RCC 7860 (cell line): Measurements from ENCODE around the gene KMO.
A peak's percentile ranks its signal among the peaks of the same experiment; 100 is the strongest.

Experiments
- DNase-seq: peaks from one replicate; pipeline ENCODE4 v3.0.0-alpha.2; 2015; ENCODE audit warnings: low spot score
- FAIRE-seq: peaks from 2 replicates; lab custom pipeline; 2012; peaks lifted over from hg19 to GRCh38; lab: Jason Lieb, UNC

Gene KMO

GRCh38 chr1:241622669-241623068 lies 90.5 kb downstream of the KMO start:
- FAIRE-seq (no peak), DNase-seq (no peak)

DNA sequence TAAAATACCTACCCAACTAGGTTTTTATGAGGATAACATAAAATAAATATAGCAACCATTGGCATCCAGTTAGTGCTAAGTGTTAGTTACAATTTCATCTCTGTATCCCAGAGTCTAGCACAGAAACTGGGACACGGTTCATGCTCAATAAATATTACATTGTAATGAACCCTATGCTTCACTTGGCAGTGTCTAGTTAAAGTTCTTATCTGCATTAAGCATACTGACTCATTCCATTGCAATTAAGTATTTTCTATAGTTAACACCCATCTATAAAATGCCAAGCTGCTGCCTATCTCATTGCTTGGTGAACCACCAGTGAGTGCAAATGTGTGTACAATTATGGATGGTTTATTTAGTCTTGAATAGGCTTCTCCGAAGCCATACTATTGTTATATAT lies 92.8 kb downstream of the KMO start:
- DNase-seq: no peak
- FAIRE-seq: no peak

- peak; percentile 71 for DNase-seq
These were observed 95.5 kb downstream of the KMO start for GRCh38 chr1:241627453-241628259.

DNA sequence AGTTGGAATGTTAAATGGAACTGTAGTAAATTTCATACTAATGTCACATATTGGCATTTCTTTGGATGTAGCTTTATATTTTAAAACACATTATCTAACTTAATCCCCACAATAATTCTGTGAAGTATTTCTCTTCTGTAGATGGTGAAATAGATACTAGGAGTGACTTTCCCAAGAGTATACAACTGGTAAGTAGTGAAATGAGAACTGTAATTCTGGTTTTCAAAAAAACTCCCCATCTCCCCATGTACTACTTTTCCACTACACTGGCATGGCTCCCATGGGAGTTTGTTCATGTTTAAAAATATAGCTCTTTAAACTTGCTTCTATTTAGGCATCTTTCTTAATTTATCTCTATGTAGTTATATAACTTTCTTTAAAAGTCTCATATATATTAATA lies 97.8 kb downstream of the KMO start:
- FAIRE-seq (no peak), DNase-seq (no peak)

More at GRCh38 chr1:241627453-241628259, 95.5 kb downstream of the KMO start:
- FAIRE-seq: peak; percentile 87

GRCh38 chr1:241630476-241630875 lies 98.3 kb downstream of the KMO start:
- FAIRE-seq: no peak
- DNase-seq: no peak

- DNase-seq (no peak), FAIRE-seq (no peak)
These were observed 98.7 kb downstream of the KMO start for GRCh38 chr1:241630899-241631298.

DNA sequence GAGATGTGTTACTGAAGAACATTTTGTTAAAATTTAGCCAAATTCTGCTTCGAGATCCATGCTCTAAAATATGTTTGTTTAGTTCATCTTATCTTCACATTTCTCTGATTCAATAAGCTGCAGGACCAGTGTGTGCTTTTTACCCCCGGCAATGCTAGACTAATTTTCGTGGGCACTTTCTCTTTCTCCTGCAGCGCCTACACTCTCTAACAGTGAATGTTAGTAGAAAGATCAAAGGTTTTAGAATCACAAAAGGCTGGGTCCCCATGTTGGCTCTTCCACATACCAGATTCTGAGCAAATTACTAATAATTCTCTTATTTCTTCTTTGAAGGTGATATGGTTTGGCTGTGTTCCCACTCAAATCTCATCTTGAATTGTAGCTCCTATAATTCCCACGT lies 99.5 kb downstream of the KMO start:
- FAIRE-seq (no peak), DNase-seq (no peak)

- DNase-seq (no peak), FAIRE-seq (no peak)
These were observed 100.8 kb downstream of the KMO start for GRCh38 chr1:241632987-241633386.

GRCh38 chr1:241635556-241636152 lies 103.5 kb downstream of the KMO start:
- DNase-seq (no peak), FAIRE-seq (no peak)

GRCh38 chr1:241636291-241636690 lies 104.1 kb downstream of the KMO start:
- FAIRE-seq (no peak), DNase-seq (no peak)

- DNase-seq (no peak), FAIRE-seq (no peak)
These were observed 104.9 kb downstream of the KMO start for GRCh38 chr1:241637046-241637590.

DNA sequence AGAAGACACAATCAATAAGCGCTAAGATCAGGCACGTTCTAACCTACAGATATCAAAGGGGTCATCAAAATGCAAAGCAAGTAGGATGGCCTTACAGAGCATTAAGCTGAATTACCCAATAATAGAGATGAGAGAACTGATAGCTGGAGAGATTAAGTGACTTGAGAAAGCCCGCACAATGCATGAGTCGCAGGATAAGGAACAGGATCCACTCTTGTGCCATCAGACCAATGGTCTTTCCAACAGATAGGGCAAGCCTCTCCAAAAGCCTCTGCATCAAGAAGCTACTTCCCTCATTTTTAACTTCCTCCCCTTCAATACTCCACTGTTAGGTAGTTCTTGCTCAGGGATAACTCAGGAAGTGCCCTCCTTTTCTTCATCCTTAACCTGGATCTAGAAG lies 105.4 kb downstream of the KMO start:
- FAIRE-seq (no peak), DNase-seq (no peak)

GRCh38 chr1:241638099-241638682 lies 106.0 kb downstream of the KMO start:
- FAIRE-seq: no peak
- DNase-seq: no peak

- DNase-seq: peak; percentile 33
- FAIRE-seq: no peak
These were observed 106.9 kb downstream of the KMO start for GRCh38 chr1:241638909-241639622.

- DNase-seq: peak; percentile 14
- FAIRE-seq: no peak
These were observed 107.5 kb downstream of the KMO start for GRCh38 chr1:241639623-241640148.

DNA sequence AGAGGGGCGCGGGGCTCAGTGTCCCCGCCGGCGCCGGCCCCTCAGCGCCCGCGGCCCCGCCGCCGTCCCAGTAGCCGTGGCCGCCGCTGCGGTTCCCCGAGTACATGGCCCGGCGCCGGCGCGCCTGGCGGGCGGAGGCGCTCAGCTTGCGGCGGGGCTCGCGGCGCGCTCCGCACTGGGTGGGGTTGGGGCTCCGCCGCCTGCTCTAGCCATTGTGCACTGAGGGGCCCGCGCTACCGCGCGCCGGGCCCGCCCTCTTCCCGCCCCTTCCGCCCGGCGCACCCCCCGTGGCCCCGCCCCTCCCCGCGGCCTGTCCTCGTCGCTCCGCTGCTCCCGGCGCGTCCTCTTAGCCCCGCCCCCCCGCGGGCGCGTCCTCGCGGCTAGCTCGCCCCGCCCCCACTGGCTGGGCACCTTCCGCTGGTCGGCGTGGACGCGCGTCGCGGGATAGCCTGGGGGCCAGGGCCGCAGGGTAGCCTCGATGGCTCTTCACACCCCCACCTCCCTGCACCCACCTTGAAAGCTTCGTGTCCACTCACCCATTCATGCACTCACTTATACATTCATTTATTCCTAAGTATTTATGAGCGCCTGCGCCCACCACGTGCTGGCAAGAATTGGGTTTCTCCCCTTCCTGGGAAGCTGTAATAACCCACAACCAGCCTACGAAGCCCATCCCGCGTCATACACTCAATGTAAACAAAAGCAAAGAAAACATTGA lies 108.1 kb downstream of the KMO start, which contains the start of the genes CHML and OPN3:
TSS of gene CHML (minus strand) at position 221 of the 718 bp plus-strand sequence. CDS start 4,603 bp downstream, outside the sequence.
TSS of gene OPN3 (minus strand) at position 221 of the 718 bp plus-strand sequence. CDS start at position 106, 115 bp downstream.
- no peak for FAIRE-seq

GRCh38 chr1:241640867-241641622 lies 108.9 kb downstream of the KMO start:
- no peak for FAIRE-seq
- DNase-seq: no peak

More for the DNA sequence above, 108.1 kb downstream of the KMO start, which contains the start of the genes CHML and OPN3:
- peak; percentile 77 for DNase-seq

DNA sequence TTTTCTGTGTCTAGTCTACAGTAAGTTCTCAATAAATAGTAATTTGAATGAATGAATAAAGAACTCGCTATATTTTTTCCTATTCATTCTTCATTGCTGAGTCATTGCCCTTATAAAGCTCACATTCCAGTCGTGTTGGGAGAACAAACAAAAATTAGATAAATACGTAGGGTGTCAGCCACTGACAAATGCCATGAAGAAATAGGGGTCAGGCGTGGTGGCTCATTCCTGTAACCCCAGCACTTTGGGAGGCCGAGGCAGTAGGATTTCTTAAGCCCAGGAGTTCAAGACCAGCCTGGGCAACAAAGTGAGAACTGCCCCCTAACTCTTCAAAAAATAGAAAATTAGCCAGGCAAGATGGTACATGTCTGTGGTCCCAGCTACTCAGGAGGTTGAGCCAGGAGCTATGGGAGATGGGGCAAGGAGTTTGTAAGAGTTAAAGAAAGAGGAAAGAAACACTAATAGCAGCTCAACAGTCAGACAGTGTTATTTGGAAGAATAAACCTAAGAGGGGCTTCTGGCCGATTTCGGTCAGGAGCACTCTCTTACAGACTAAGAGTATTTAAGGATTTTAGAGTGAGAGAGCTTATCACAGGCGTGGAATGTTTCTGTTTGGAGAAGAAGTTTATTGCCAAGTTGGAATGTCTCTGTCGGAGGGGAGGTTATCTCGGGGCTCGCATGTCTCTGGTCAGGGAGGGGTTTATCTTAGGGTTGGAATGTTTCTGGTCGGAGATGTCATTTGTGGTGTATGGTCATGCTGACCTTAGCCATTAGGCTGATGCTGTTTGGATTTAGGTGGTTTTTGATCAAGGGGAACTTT lies 109.8 kb downstream of the KMO start:
- DNase-seq: peak; percentile 31
- no peak for FAIRE-seq
